IMR-90 (cell line): ENCODE measurements around the gene ANTXR2. TPM values are rescaled to one million over a fixed set of nuclear protein-coding genes. Genes with fewer than 3 reads are reported as not detected.

Source experiments
- ATAC-seq: fragments of 200-7000 bp; cut with Tn5 transposase; 2 replicates; pipeline ENCODE4 v1.9.1; 2020; ENCODE audit warnings: low read depth, mild to moderate bottlenecking, moderate library complexity
- BruUV-seq: library from RNA; stranded (reverse); fragments of 400-500 nt; replicated peaks from 2 replicates; lab custom pipeline; 2021; lab: Mats Ljungman, UMichigan
- CTCF ChIA-PET: fragments of 300-600 bp; formaldehyde crosslinking; extraction: SDS; loops from one replicate; lab custom pipeline; 2021; ENCODE audit warnings: antibody characterized with exemption; lab: Yijun Ruan, JAX
- POLR2A ChIA-PET: fragments of 300-600 bp; sonication (Branson Sonifier 250); formaldehyde crosslinking; loops from one replicate; lab custom pipeline; 2022; ENCODE audit warnings: antibody characterized with exemption; ENCODE audit not compliant: unreplicated experiment; lab: Charles Lee
- DNase-seq: peaks from one replicate; pipeline ENCODE4 v3.0.0; 2013
- H2AFZ ChIP-seq: replicated peaks from 2 replicates; pipeline ENCODE3; 2013; ENCODE audit warnings: low read length, mild to moderate bottlenecking; ENCODE audit not compliant: poor library complexity
- H2AK5ac ChIP-seq: 2 replicates; pipeline ENCODE4 v1.6.1; 2013; ENCODE audit warnings: low read depth, low read length, inconsistent platforms
- H2AK9ac ChIP-seq: replicated peaks from 2 replicates; pipeline ENCODE3; 2013; ENCODE audit warnings: mild to moderate bottlenecking, low read depth, low read length, moderate library complexity; ENCODE audit not compliant: poor library complexity
- H2BK120ac ChIP-seq: 2 replicates; pipeline ENCODE4 v1.6.1; 2013; ENCODE audit warnings: low read depth, low read length, inconsistent platforms
- H2BK15ac ChIP-seq: 3 replicates; pipeline ENCODE4 v1.6.1; 2013; ENCODE audit warnings: low read depth, low read length, inconsistent platforms
- H2BK20ac ChIP-seq: 2 replicates; pipeline ENCODE4 v1.6.1; 2013; ENCODE audit warnings: low read depth, mild to moderate bottlenecking, inconsistent platforms, low read length, moderate library complexity
- H2BK5ac ChIP-seq: 2 replicates; pipeline ENCODE4 v1.6.1; 2013; ENCODE audit warnings: mild to moderate bottlenecking, low read depth, low read length, inconsistent platforms; ENCODE audit not compliant: poor library complexity, severe bottlenecking
- H3K14ac ChIP-seq: replicated peaks from 2 replicates; pipeline ENCODE4 v1.6.1; 2013; ENCODE audit warnings: low read depth, low read length, inconsistent platforms
- H3K18ac ChIP-seq: 2 replicates; pipeline ENCODE4 v1.6.1; 2013; ENCODE audit warnings: low read depth, low read length, control low read depth
- H3K23ac ChIP-seq: 2 replicates; pipeline ENCODE4 v1.6.1; 2013; ENCODE audit warnings: low read depth, low read length, inconsistent platforms
- H3K27ac ChIP-seq: 2 replicates; pipeline ENCODE4 v1.5.1; 2013; ENCODE audit warnings: mild to moderate bottlenecking, control low read depth, low read length; ENCODE audit not compliant: insufficient read depth
- H3K27me3 ChIP-seq: 2 replicates; pipeline ENCODE4 v1.6.1; 2013; ENCODE audit warnings: low read length; ENCODE audit not compliant: control insufficient read depth, insufficient read depth
- H3K36me3 ChIP-seq: 2 replicates; pipeline ENCODE4 v1.6.1; 2013; ENCODE audit warnings: low read length, mixed read lengths; ENCODE audit not compliant: control insufficient read depth, insufficient read depth
- H3K4ac ChIP-seq: 2 replicates; pipeline ENCODE4 v1.6.1; 2013; ENCODE audit warnings: low read depth, low read length, inconsistent platforms
- H3K4me1 ChIP-seq: 2 replicates; pipeline ENCODE4 v1.6.1; 2013; ENCODE audit warnings: low read length, mixed read lengths; ENCODE audit not compliant: control insufficient read depth, insufficient read depth
- H3K4me2 ChIP-seq: 2 replicates; pipeline ENCODE4 v1.6.1; 2013; ENCODE audit warnings: low read depth, mild to moderate bottlenecking, control low read depth, low read length, moderate library complexity
- H3K4me3 ChIP-seq: 2 replicates; pipeline ENCODE4 v1.5.1; 2013; ENCODE audit warnings: low read depth, mild to moderate bottlenecking, control low read depth, low read length, moderate library complexity; ENCODE audit not compliant: insufficient read depth
- H3K56ac ChIP-seq: 2 replicates; pipeline ENCODE4 v1.6.1; 2013; ENCODE audit warnings: low read length, inconsistent platforms; ENCODE audit not compliant: insufficient read depth; ENCODE audit errors: extremely low read depth
- H3K79me1 ChIP-seq, 2 experiments: 2 replicates each; pipeline ENCODE4 v1.6.1; 2013; ENCODE audit warnings: low read length in 2 of 2, inconsistent platforms in 1 of 2, low read depth in 1 of 2
- H3K9ac ChIP-seq: 2 replicates; pipeline ENCODE4 v1.6.1; 2013; ENCODE audit warnings: low read depth, low read length, control low read depth
- H3K9me1 ChIP-seq: 2 replicates; pipeline ENCODE4 v1.6.1; 2013; ENCODE audit warnings: low read length, inconsistent platforms; ENCODE audit not compliant: insufficient read depth
- H3K9me3 ChIP-seq: 2 replicates; pipeline ENCODE4 v1.6.1; 2013; ENCODE audit warnings: low read length; ENCODE audit not compliant: control insufficient read depth, insufficient read depth
- H4K20me1 ChIP-seq: 2 replicates; pipeline ENCODE4 v1.6.1; 2013; ENCODE audit warnings: low read length, inconsistent platforms; ENCODE audit not compliant: insufficient read depth
- H4K5ac ChIP-seq: 2 replicates; pipeline ENCODE4 v1.6.1; 2013; ENCODE audit warnings: mild to moderate bottlenecking, low read depth, low read length, control low read depth
- H4K8ac ChIP-seq, 2 experiments: 2 replicates each; pipeline ENCODE4 v1.6.1; 2013; ENCODE audit warnings: low read depth in 2 of 2, low read length in 2 of 2, control low read depth in 1 of 2, inconsistent platforms in 1 of 2
- H4K91ac ChIP-seq: 2 replicates; pipeline ENCODE4 v1.6.1; 2013; ENCODE audit warnings: low read depth, low read length, inconsistent platforms; ENCODE audit not compliant: insufficient read depth
- FOS ChIP-seq: fragments of 150-350 bp; IDR thresholded peaks from 2 replicates; pipeline ENCODE4 v1.6.1; 2016; ENCODE audit warnings: low read depth, low read length
- MAZ ChIP-seq: IDR thresholded peaks from 2 replicates; pipeline ENCODE4 v1.6.1; 2012; ENCODE audit warnings: low read depth, mild to moderate bottlenecking, low read length, improper control_type of control experiment, moderate library complexity, borderline replicate concordance
- POLR2A ChIP-seq: IDR thresholded peaks from 2 replicates; pipeline ENCODE4 v1.6.1; 2012; ENCODE audit warnings: mild to moderate bottlenecking, low read depth, low read length
- WGBS, 2 experiments: methylation state at CpG; one replicate each; pipeline versions ENCODE4 v1.1.5 to v1.1.7; 2013; ENCODE audit warnings: missing lambda C conversion rate in 2 of 2; ENCODE audit not compliant: insufficient read length in 1 of 2; ENCODE audit errors: extremely low coverage in 2 of 2; 5-methylcytosine and 5-hydroxymethylcytosine counted together
- dilution Hi-C: fragments of 300-500 bp; cut with HindIII; formaldehyde crosslinking; loops from one replicate; pipeline ENCODE4 v1.14.3; 2018; ENCODE audit warnings: low sequenced_read_pairs; ENCODE audit not compliant: unreplicated experiment
- in situ Hi-C: fragments of 300-500 bp; cut with MboI; formaldehyde crosslinking; loops from 3 replicates; pipeline ENCODE4 v1.14.3; 2019; ENCODE audit warnings: low sequenced_read_pairs, inconsistent platforms, mixed read lengths
- intact Hi-C: fragments of 100-400 bp; cut with micrococcal nuclease; formaldehyde crosslinking; loops from 2 replicates; pipeline ENCODE4 v1.10.0; 2022
- polyA plus RNA-seq, 3 experiments: library from polyadenylated mRNA; depleted of rRNA; stranded (reverse); fragments of >200 nt; gene quantifications; 2 replicates each; pipeline ENCODE4 v1.2.3, GENCODE V29; 2012; ENCODE audit warnings: low replicate concordance in 1 of 3
- total RNA-seq: library from RNA; depleted of rRNA; stranded (reverse); fragments of >200 nt; gene quantifications from 2 replicates; pipeline ENCODE4 v1.2.3, GENCODE V29; 2012

ANTXR2 gene
- total and polyA plus RNA-seq, 2 of the 4 experiments (the other 2 are of a cell fraction): 46.8 to 88.5 TPM

GRCh38 chr4:80092088-80092487 lies 19.1 kb upstream of the ANTXR2 start:
- no peak overlapping the region for H2BK20ac ChIP-seq
- no peaks in the 10 kb centered on the region for H3K9me1 ChIP-seq
- no peak for DNase-seq
- no peak overlapping the region for H3K4ac ChIP-seq
- H3K27ac ChIP-seq: no peak overlapping the region
- no peak overlapping the region for H3K23ac ChIP-seq
- H3K4me3 ChIP-seq: no peak overlapping the region
- H3K27me3 ChIP-seq: no peaks in the 10 kb centered on the region
- dilution Hi-C loops: no loop called here
- no peaks in the 10 kb centered on the region for H3K79me1 ChIP-seq
- no peak overlapping the region for H2BK15ac ChIP-seq
- H3K4me2 ChIP-seq: no peak overlapping the region
- H2AK9ac ChIP-seq: no peak overlapping the region
- H3K18ac ChIP-seq: no peak overlapping the region
- CTCF ChIA-PET: interaction anchor here (1.8 kb wide), 1 partner anchor 11 kb away, joined by 5 read pairs; no protein-coding TSS in a partner anchor
- no peak overlapping the region for H2AK5ac ChIP-seq
- H4K5ac ChIP-seq: no peak overlapping the region
- WGBS, 2 experiments: no CpG with 5 or more reads among the region's 2 CpGs
- H3K9me3 ChIP-seq: no peaks in the 10 kb centered on the region
- no peak overlapping the region for H4K91ac ChIP-seq
- ATAC-seq: no peak
- BruUV-seq: no TSS peak
- H3K14ac ChIP-seq: no peak overlapping the region
- H3K56ac ChIP-seq: no peak overlapping the region
- no peaks in the 10 kb centered on the region for H4K20me1 ChIP-seq
- intact Hi-C loops: no loop called here
- no peaks in the 10 kb centered on the region for H3K36me3 ChIP-seq
- H3K9ac ChIP-seq: no peak overlapping the region
- in situ Hi-C loops: no loop called here
- no peak for TF ChIP-seq POLR2A
- TF ChIP-seq FOS: no peak
- no peak for TF ChIP-seq MAZ
- POLR2A ChIA-PET: no interaction called here
- no peak overlapping the region for H2BK5ac ChIP-seq
- no peak overlapping the region for H2BK120ac ChIP-seq
- no peak overlapping the region for H4K8ac ChIP-seq
- H2AFZ ChIP-seq: no peak overlapping the region
- H3K4me1 ChIP-seq: peaks cover 2% of the 10 kb centered on the region; the same call in 1 of the 2 replicates
